Measurements from ENCODE around the gene PRSS58. TPM values are rescaled to one million over a fixed set of nuclear protein-coding genes. Genes with fewer than 3 reads are reported as not detected.

The PRSS58 gene, protein sequence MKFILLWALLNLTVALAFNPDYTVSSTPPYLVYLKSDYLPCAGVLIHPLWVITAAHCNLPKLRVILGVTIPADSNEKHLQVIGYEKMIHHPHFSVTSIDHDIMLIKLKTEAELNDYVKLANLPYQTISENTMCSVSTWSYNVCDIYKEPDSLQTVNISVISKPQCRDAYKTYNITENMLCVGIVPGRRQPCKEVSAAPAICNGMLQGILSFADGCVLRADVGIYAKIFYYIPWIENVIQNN
- total RNA-seq, result not detected in 2 replicates
- total RNA-seq (2013), result not detected
- not detected in 2 replicates for polyA plus RNA-seq
- polyA minus RNA-seq, result not detected in 2 replicates

DNA sequence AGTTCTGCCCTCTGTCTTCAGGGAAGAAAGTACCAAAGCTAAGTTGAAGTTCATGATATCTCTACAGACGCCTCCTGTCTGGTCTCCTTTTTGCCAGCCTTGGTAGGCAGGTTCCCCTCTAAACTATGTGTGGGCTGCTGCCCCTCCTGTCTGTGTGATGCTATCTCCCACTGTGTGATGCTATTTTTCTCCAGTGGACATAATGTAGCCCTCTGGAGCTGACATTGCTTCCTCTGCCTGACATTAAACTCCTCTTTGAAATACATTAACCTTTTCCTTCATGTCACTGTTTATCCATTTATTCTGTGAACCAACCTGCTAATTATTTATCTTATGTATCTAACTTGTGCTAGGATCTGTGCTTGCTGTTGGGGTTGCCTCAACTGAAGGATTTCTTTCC is at the start of gene PRSS58:
Gene PRSS58 (minus strand): TSS at position 101 of the 400 bp plus-strand sequence. CDS start 351 bp downstream, outside the sequence.
- CTCF ChIA-PET, result no interaction called here
- POLR2A ChIA-PET, result no interaction called here

DNA sequence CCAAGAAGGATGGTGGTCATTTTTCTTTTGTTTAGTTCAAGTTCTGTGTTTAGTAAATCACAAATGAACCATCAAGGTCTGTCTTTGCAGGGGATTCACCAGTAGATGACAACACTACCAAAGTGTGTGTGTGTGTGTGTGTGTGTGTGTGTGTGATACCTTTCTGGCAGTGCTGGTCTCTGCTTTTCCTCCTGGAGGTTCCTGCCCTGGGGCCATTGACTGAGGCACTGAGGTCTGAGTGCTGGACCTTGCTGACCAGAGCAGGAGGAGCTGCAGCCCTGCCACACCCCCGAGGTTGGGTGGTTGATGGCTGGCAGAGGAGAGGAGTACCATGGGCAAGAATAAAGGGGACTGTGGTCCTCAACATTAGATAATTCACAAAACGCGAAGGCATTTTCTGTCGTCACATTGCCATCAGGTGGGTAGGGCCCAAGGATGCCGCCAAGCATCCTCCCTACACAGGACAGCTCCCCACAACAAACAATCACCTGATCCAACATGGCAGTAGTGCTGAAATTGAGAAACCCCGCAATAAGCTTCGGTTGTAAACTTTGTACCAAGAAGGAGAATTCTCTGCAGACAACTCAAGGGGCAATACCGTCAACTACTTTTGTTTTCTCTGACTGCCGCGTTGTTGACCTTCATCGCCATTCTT is 49.5 kb upstream of the PRSS58 start:
- Mint-ChIP-seq H3K27ac (no peak overlapping the region), H3K27me3 (peaks cover 18% of the 10 kb centered on the region), H3K9me3 (ENCODE audit: insufficient read depth) (no peaks in the 10 kb centered on the region), H3K4me1 (no peaks in the 10 kb centered on the region), H3K4me3 (no peak overlapping the region)
- Histone ChIP-seq H3K36me3 (replicated peaks in 1 of 2; ENCODE audit: control extremely low read depth in 1 of 2, control insufficient read depth in 1 of 2, extremely low read depth in 1 of 2, insufficient read depth in 2 of 2, low read length in 1 of 2) (no peaks in the 10 kb centered on the region), H3K27me3 (replicated peaks in 1 of 4; ENCODE audit: control extremely low read depth in 1 of 4, control insufficient read depth in 3 of 4, insufficient read depth in 4 of 4, low read length in 3 of 4) (peaks cover 0 to 5% (median 0%) of the 10 kb centered on the region in 4 experiments), H3K79me2 (ENCODE audit: control insufficient read depth, insufficient read depth, low read length) (no peaks in the 10 kb centered on the region), H3K9me3 (ENCODE audit: control extremely low read depth in 1 of 3, control insufficient read depth in 2 of 3, insufficient read depth in 1 of 3, low read length in 2 of 3) (no peaks in the 10 kb centered on the region), H4K20me1 (ENCODE audit: control insufficient read depth, insufficient read depth, low read length, poor library complexity, severe bottlenecking) (no peaks in the 10 kb centered on the region), H3K4me1 (ENCODE audit: control insufficient read depth in 2 of 2, insufficient read depth in 2 of 2, low read length in 2 of 2) (no peaks in the 10 kb centered on the region), H3K4me3 (ENCODE audit: control extremely low read depth in 1 of 5, extremely low read depth in 1 of 5, insufficient read depth in 1 of 5, low read depth in 2 of 5, low read length in 4 of 5) (no peak overlapping the region), H3K4me2 (replicated peaks; ENCODE audit: low read depth, low read length, poor library complexity, severe bottlenecking) (no peak overlapping the region), H2AFZ (ENCODE audit: insufficient read depth, low read depth, low read length, poor library complexity, severe bottlenecking) (no peak overlapping the region), H3K9ac (ENCODE audit: low read length) (no peak overlapping the region), H3K27ac (ENCODE audit: low read length in 2 of 2) (no peak overlapping the region)
- POLR2A ChIA-PET, result no interaction called here
- no peak for TF ChIP-seq EZH2 (IDR thresholded peaks at IDR 0.05; ENCODE audit: borderline replicate concordance, insufficient read depth, low read depth, low read length, poor library complexity, severe bottlenecking)
- TF ChIP-seq, protein P1, sequence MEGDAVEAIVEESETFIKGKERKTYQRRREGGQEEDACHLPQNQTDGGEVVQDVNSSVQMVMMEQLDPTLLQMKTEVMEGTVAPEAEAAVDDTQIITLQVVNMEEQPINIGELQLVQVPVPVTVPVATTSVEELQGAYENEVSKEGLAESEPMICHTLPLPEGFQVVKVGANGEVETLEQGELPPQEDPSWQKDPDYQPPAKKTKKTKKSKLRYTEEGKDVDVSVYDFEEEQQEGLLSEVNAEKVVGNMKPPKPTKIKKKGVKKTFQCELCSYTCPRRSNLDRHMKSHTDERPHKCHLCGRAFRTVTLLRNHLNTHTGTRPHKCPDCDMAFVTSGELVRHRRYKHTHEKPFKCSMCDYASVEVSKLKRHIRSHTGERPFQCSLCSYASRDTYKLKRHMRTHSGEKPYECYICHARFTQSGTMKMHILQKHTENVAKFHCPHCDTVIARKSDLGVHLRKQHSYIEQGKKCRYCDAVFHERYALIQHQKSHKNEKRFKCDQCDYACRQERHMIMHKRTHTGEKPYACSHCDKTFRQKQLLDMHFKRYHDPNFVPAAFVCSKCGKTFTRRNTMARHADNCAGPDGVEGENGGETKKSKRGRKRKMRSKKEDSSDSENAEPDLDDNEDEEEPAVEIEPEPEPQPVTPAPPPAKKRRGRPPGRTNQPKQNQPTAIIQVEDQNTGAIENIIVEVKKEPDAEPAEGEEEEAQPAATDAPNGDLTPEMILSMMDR (IDR thresholded peaks at IDR 0.05), result no peak
- ATAC-seq (ENCODE audit: low read depth), result no peak
- CTCF ChIA-PET, result no interaction called here
- WGBS (ENCODE audit: insufficient coverage), result 90% methylated on average over 11 of the region's 11 CpGs
- intact Hi-C loops (cut with micrococcal nuclease), result no loop called here
- no peak for DNase-seq

More for the DNA sequence above, at the start of gene PRSS58:
- H2AFZ ChIP-seq (ENCODE audit: insufficient read depth, low read depth, low read length, poor library complexity, severe bottlenecking), result no peak within 1 kb of the TSS
- no peak within 1 kb of the TSS for H3K4me3 ChIP-seq (ENCODE audit: control extremely low read depth in 1 of 5, extremely low read depth in 1 of 5, insufficient read depth in 1 of 5, low read depth in 2 of 5, low read length in 4 of 5)
- no peak within 1 kb of the TSS for H3K4me2 ChIP-seq (replicated peaks; ENCODE audit: low read depth, low read length, poor library complexity, severe bottlenecking)
- no peak for TF ChIP-seq EZH2 (IDR thresholded peaks at IDR 0.05; ENCODE audit: borderline replicate concordance, insufficient read depth, low read depth, low read length, poor library complexity, severe bottlenecking)
- TF ChIP-seq, protein P1 (IDR thresholded peaks at IDR 0.05), result no peak
- no peak within 1 kb of the TSS for H3K9ac ChIP-seq (ENCODE audit: low read length)
- H3K9me3 ChIP-seq (ENCODE audit: control extremely low read depth in 1 of 3, control insufficient read depth in 2 of 3, insufficient read depth in 1 of 3, low read length in 2 of 3), result no peaks in the 10 kb centered on the region
- no peaks in the 10 kb centered on the region for H3K27me3 ChIP-seq (replicated peaks in 1 of 4; ENCODE audit: control extremely low read depth in 1 of 4, control insufficient read depth in 3 of 4, insufficient read depth in 4 of 4, low read length in 3 of 4)
- 100% methylated on average over 1 of the region's 1 CpG for WGBS (ENCODE audit: insufficient coverage)
- no peak within 1 kb of the TSS for H3K4me3 Mint-ChIP-seq
- H3K27me3 Mint-ChIP-seq, result no peaks in the 10 kb centered on the region
- no peaks in the 10 kb centered on the region for H3K36me3 ChIP-seq (replicated peaks in 1 of 2; ENCODE audit: control extremely low read depth in 1 of 2, control insufficient read depth in 1 of 2, extremely low read depth in 1 of 2, insufficient read depth in 2 of 2, low read length in 1 of 2)
- intact Hi-C loops (cut with micrococcal nuclease), result no loop called here
- H3K27ac ChIP-seq (ENCODE audit: low read length in 2 of 2), result no peak within 1 kb of the TSS
- no peaks in the 10 kb centered on the region for H4K20me1 ChIP-seq (ENCODE audit: control insufficient read depth, insufficient read depth, low read length, poor library complexity, severe bottlenecking)
- no peak for ATAC-seq (ENCODE audit: low read depth)
- H3K9me3 Mint-ChIP-seq (ENCODE audit: insufficient read depth), result peaks cover 4% of the 10 kb centered on the region
- H3K79me2 ChIP-seq (ENCODE audit: control insufficient read depth, insufficient read depth, low read length), result no peaks in the 10 kb centered on the region
- no peaks in the 10 kb centered on the region for H3K4me1 ChIP-seq (ENCODE audit: control insufficient read depth in 2 of 2, insufficient read depth in 2 of 2, low read length in 2 of 2)
- DNase-seq, result no peak
- H3K4me1 Mint-ChIP-seq, result no peaks in the 10 kb centered on the region
- H3K27ac Mint-ChIP-seq, result no peak within 1 kb of the TSS

Measured in B cell (primary cell).